CD4-positive, alpha-beta T cell treated with Interleukin-15 for 1 hour (primary cell): ENCODE results near the gene ARMC6.

ENCODE experiments used
- DNase-seq: peaks from one replicate; pipeline ENCODE4 v3.0.0-alpha.2; 2020

Gene ARMC6

GRCh38 chr19:19033426-19034203 lies at the start of gene ARMC6, which contains the start of gene SUGP2:
Gene ARMC6 (plus strand): TSS chr19:19033603. CDS start chr19:19034210, 607 bp downstream.
Gene SUGP2 (minus strand): TSS chr19:19033517. CDS start chr19:19031071, 2,446 bp downstream.
- peak; percentile 90 for DNase-seq

- no peak for DNase-seq
These were observed 49.2 kb upstream of the ARMC6 start for GRCh38 chr19:18984251-18984650.

- DNase-seq: peak; percentile 31
These were observed 48.1 kb upstream of the ARMC6 start for GRCh38 chr19:18985257-18985656.

- DNase-seq: no peak
These were observed 45.9 kb upstream of the ARMC6 start for GRCh38 chr19:18987456-18987855.

- no peak for DNase-seq
These were observed 44.1 kb upstream of the ARMC6 start for GRCh38 chr19:18989316-18989715.

DNA sequence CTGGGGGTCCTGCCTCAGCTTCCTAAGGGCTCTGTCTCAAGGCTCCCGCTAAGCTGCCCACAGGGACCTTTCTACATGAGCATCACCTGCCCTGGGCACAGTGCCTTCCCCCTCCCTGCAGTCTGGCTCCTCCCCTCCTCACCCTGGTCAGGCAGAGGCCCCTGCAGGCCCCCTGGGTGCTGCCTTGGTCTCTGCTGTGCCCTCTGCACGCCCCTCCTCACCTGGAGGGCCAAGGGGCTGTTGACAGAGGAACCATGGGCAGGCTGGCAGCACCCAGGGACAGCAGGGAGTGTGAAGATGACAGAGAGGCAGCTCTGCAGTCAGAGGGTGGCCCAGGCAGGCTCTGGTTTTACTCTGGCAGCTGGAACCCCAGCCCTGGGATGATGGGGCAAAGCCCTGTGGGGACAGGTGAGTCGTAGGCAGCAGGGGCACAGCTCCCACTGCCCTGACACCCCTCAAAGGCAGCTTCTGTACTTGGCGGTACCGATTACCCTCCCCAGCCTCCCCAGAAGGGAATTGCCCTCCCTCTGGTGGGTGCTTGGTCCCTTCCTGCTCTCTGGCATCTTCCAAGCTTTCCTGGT lies 43.2 kb upstream of the ARMC6 start:
- DNase-seq: no peak

GRCh38 chr19:18991006-18991405 lies 42.4 kb upstream of the ARMC6 start:
- DNase-seq: no peak

- DNase-seq: no peak
These were observed 41.9 kb upstream of the ARMC6 start for GRCh38 chr19:18991468-18991867.

DNA sequence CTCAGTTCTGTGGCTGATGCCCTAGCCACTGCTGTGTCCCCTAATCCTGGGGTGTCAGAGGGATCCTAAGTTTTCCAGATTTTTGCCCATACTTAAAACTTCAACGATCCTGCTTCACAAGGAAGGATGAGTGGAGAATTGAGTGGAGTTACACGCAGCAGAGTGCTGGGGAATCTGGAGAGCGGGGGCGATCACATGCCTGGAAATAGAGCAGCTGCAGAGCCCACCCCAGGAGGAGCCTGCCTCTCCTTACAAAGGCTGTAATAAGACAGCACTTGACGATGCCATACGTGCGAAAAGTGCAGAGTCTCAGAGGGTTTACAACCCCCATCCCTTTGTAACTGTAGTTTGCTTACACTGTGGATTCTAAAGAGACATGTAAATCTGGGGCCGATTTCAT lies 40.7 kb upstream of the ARMC6 start:
- DNase-seq: no peak

GRCh38 chr19:18993115-18993514 lies 40.3 kb upstream of the ARMC6 start:
- DNase-seq: no peak

- DNase-seq: peak; percentile 21
These were observed 37.6 kb upstream of the ARMC6 start for GRCh38 chr19:18995804-18996241.

DNA sequence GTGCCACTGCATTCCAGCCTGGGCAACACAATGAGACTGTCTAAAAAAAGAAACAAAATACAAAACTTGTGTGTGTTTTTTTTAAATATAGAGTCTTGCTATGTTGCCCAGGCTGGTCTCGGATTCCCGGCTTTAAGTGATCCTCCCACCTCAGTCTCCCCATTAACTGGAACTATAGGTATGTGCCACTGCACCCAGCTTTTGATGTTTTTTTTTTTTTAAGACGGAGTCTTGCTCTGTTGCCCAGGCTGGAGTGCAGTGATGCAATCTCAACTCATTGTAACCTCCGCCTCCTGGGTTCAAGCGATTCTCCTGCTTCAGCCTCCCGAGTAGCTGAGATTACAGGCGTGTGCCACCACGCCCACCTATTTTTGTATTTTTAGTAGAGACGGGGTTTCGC lies 37.1 kb upstream of the ARMC6 start:
- DNase-seq: no peak

- DNase-seq: no peak
These were observed 36.5 kb upstream of the ARMC6 start for GRCh38 chr19:18996796-18997394.

DNA sequence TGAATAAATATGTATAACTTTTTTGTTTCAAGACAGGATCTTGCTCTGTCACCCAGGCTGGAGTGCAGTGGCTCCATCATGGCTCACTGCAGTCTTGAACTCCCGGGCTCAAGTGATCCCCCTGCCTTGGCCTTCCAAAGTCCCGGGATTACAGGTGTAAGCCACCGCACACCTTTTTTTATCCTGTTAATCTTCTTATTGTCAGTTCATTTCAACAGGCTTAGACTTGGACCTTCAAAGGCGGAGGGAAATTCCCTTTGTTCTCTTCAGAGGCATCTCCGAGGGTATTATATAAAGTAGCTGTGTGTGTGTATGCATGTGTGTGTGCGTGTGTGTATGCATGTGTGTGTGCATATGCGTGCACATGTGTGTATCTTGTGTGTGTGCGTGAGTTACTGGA lies 35.1 kb upstream of the ARMC6 start:
- DNase-seq: no peak

- DNase-seq: no peak
These were observed 34.2 kb upstream of the ARMC6 start for GRCh38 chr19:18999016-18999758.

GRCh38 chr19:18999896-19000620 lies 33.3 kb upstream of the ARMC6 start:
- DNase-seq: no peak

- no peak for DNase-seq
These were observed 29.3 kb upstream of the ARMC6 start for GRCh38 chr19:19004144-19004543.

GRCh38 chr19:19006213-19006612 lies 27.2 kb upstream of the ARMC6 start:
- DNase-seq: no peak

GRCh38 chr19:19009951-19010350 lies 23.5 kb upstream of the ARMC6 start:
- no peak for DNase-seq

DNA sequence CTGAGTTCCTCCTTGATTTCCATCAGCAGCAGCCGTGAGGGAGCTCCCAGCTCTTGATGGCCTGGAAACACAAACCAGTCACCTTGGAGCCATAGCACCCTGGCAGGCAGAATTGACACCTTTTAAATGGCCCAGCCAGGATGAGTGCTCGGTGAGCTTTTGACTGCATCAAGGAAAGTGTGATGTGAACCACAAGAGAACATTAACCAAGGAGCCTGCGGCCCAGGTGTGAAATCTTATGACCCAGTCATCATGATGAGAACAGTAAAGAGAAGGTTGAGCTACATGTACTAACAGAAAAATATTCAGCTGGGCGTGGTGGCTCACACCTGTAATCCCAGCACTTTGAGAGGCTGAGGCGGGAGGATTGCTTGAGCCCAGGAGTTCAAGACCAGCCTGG lies 22.9 kb upstream of the ARMC6 start:
- no peak for DNase-seq

- no peak for DNase-seq
These were observed 12.3 kb upstream of the ARMC6 start for GRCh38 chr19:19021115-19021514.

- DNase-seq: no peak
These were observed 10.9 kb upstream of the ARMC6 start for GRCh38 chr19:19022380-19022961.
